K562 (cell line): ENCODE measurements around the gene GREB1.

Experiments
- GATAD2B ChIP-seq: fragments of 450-650 bp; IDR thresholded peaks from 2 replicates; pipeline ENCODE4 v1.6.1; 2017; ENCODE audit warnings: mild to moderate bottlenecking, borderline replicate concordance
- PHB2 ChIP-seq: fragments of 450-650 bp; IDR thresholded peaks from 2 replicates; pipeline ENCODE4 v1.6.1; 2017; ENCODE audit warnings: low read depth
- POLR2A ChIP-seq: fragments of 450-650 bp; conservative IDR thresholded peaks from 2 replicates; pipeline ENCODE4 v1.6.1; 2016
- ZNF507 ChIP-seq: conservative IDR thresholded peaks from 2 replicates; pipeline ENCODE4 v1.6.1; 2017; ENCODE audit warnings: missing genetic modification characterization, missing compliant biosample characterization

DNA sequence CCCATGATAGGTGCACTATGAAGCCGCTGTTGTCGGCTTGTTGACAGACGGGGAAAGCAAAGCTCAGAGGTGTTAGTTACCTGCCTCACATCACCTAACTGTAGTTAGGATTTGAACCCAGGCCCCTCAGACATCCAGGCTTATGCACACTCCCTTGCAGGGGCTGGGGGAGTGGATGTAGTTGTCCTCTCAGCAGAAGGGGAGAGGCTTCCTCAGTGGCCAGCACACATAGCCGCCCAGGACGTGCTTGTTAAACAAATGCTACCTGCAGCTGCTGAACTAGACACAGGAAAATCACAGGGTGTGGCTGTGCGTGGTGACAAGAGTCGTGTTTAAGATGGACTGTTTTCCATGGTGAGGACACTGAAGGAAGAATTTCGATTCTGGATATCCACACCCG lies 39.2 kb downstream of the GREB1 start:
- TF ChIP-seq GATAD2B (no peak), PHB2 (no peak), ZNF507 (tag) (no peak), POLR2A (no peak)
